ENCODE results near the gene ACAT1.
"Not testable (repeated sequence)": the region's sequence is repeated elsewhere in the genome, so short reads cannot be mapped to it uniquely, and the experiment has no call there.

Gene ACAT1

DNA sequence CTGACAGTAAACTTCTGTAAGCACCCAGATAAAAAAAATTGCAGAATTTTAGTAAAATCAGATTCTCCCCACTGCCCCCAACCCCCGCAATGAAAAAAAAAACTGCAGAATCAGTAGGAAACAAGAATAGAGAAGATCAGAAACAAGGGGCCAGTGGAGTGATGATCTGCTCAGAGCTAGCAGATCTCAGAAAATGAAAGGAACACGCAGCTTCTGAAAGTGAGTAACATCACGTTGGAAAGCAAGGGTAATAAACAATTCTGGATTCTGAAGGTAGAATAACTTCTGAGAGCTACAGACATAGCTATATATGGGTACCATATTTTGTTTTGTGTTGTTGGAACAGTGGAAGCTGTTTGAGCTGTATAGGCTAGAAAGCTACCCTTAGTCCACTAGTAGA lies 23.2 kb downstream of the ACAT1 start:
- DNase-seq (ENCODE audit: low read depth in 2 of 2): no peak

DNA sequence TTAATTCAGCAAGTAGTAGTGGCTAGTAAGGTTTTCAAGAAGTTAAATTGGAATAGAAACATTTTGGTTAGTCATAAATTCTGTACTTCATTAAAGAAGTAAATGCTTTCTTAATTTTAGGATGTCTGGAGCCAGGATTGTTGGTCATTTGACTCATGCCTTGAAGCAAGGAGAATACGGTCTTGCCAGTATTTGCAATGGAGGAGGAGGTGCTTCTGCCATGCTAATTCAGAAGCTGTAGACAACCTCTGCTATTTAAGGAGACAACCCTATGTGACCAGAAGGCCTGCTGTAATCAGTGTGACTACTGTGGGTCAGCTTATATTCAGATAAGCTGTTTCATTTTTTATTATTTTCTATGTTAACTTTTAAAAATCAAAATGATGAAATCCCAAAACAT lies 25.8 kb downstream of the ACAT1 start:
- no peak for DNase-seq (ENCODE audit: low read depth in 2 of 2)

DNA sequence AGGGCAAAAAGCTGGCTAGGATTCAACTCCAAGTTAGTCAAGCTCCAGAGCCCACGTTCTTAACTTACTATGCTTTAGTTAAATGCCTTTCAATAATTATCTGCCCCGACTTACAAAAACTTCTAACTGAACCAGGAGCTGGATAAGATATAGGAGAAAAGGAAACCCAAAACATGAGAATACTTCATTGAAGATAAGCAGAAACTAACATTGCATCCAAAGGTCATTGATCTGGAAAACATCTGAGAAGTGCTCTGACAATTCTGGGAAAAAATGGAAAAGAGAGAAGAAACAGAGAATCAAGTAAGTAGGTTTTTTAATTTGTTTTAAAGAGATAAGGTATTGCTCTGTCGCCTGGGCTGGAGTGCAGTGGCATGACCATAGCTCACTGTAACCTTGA lies 27.2 kb downstream of the ACAT1 start:
- no peak for DNase-seq (ENCODE audit: low read depth in 2 of 2)

DNA sequence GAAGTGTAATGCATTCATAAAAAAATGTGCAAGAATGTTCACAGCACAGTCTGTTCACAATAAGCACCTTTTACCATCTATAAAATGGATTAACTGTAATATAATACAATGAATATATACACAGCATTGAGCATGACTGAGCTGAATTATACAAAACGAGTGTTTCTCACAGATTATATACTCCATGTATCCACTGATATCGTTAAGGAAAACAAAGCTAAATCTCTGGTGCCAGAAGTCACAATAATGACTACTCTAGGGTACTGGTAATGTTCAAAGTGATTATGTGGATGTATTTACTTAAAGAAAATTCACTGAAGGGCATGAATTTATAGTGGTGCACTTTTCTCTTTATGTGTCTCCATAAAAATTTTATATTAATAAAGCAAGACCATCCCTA lies 33.2 kb downstream of the ACAT1 start:
- no peak for DNase-seq (ENCODE audit: low read depth in 2 of 2)

DNA sequence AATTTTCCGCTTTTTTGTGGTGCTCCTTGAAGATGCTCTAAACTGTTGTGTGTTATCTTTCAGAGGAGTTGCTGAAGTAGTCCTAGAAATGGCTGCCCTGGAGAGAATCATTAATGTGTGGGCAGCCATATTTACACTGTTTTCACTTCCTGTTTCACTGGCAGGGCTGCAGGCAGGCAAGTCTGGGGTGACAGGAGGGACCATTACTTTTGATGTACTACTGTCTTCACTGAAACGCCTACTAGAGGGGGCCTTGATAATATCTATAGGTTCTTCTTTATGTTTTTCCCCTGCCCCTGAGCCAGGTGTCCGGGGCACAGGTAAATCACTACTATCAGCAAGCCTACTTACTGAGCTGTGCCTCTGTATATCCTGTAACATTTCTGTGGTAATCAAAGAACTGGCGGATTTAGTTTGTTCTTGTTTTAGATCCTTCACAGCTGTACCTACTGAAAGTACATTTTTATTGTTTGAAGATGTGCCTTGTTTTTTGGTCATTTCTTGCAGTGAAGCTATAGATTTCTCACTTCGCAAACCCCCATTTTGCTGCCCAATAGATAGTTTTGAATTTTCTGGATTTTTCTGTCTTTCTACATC lies 39.7 kb downstream of the ACAT1 start:
- no peak for DNase-seq (ENCODE audit: low read depth in 2 of 2)

DNA sequence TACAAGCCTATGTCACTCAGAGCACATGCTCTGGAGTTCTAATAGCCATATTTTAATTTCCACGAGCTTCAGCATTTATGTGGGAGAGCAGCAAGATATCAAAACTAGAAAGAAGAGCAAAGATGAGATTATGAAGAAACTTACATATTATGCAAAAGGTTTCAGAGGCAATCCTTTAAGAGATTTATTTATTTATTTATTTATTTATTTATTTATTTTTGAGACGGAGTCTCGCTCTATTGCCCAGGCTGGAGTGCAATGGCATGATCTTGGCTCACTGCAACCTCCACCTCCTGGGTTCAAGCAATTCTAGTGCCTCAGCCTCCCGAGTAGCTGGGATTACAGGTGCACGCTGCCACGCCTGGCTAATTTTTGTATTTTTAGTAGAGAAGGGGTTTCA lies 41.5 kb downstream of the ACAT1 start:
- DNase-seq (ENCODE audit: low read depth in 2 of 2): not testable (repeated sequence)

DNA sequence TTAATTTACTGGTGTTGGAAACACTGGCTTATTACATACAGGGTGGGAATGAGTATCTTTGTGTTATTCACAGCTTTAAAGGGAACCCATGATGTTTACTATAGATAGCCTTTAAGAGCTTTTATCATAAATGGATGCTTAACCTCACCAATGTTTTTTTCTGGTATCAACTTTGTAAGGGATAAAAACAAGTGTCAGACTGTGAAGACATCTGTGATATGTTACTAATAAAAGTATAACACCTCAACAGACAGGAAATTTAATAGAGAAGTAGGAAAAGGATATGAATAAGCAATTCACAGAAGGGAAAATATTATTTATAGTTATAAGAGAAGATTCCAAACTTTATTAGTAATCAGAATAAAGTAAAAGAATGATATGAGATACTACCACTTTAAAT lies 46.3 kb downstream of the ACAT1 start:
- no peak for DNase-seq (ENCODE audit: low read depth in 2 of 2)

DNA sequence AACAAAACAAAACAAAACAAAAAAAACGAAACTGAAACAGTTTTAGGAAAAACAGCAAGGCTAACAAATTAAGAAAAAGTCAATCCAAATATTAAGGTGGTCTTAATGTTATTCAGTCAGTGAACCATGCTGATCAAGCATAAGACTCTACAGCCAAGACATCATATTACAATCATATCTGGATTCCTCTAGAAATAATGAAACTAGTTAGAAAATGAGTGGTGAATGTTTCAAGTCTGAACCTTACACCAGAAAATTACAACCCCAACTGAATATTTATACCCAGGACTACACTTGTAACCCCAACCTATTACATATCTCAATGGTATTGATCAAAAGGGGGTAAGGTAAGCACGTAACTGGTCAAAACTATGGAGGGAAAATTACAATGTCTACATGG lies 48.8 kb downstream of the ACAT1 start:
- no peak for DNase-seq (ENCODE audit: low read depth in 2 of 2)

DNA sequence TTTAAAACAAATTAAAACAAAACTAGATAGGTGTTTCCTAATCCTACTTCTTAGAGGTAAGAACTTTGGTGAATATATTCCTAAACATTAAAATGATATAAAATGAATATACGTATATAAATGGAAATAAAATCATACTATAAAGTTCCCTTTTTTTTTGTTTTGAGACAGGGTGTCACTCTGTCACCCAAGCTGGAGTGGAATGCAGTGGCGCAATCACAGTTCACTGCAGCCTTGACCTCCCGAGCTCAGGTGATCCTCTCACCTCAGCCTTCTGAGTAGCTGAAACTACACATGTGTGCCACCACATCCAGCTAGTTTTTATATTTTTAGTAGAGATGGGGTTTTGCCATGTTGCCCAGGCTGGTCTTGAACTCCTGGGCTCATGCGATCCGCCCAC lies 56.2 kb downstream of the ACAT1 start:
- DNase-seq (ENCODE audit: low read depth in 2 of 2): no peak

DNA sequence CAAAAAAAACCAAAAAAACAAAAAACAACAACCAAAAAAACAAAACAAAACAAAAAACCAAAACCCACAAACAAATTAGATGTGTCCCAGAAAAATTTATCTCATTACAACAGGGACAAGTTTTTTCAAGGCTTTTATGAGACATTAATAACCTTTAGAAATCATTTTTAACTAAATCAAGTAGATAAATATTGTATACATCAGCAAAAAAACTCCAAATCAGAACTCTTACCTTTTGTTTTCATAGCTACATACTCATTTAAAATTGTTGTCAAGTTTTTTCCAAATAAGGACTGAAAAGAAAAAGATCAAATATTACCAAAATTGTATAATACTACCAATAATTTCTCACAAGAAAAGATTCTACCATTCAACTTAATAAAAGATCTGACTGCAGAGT lies 72.4 kb downstream of the ACAT1 start:
- DNase-seq (ENCODE audit: low read depth in 2 of 2): no peak

DNA sequence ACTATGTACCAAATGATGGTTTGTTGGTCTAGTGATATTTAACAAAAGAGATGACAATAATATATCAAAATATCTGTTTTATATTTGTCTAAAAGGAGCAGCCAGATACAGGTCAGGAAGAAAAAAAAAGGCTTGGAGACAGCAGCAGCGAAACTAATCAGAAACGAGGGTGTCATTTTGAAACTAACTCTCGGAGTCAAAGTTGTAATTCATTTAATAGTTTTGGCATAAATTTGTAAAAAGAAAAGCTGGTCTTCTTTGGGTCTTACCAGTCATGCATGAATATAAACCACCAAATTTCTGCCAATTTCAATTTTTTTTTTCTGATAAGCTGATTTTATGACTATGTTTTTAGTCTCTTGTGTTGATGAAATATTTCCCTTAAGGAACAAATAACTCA lies 75.5 kb downstream of the ACAT1 start:
- no peak for DNase-seq (ENCODE audit: low read depth in 2 of 2)
